Lower leg skin (tissue), 3 donors: ENCODE results near the gene TIMM10.

Experiments used
- POLR2A ChIP-seq, 2 donors: fragments of 450-650 bp; IDR thresholded peaks; one replicate each; pipeline ENCODE4 v1.6.1; 2016 to 2017; ENCODE audit warnings: antibody characterized with exemption in 2 of 2, mild to moderate bottlenecking in 1 of 2, moderate library complexity in 1 of 2
- TF ChIP-seq, protein P1 (sequence below), 3 donors: fragments of 450-650 bp; IDR thresholded peaks; one replicate each; pipeline ENCODE4 v1.5.1; 2016; ENCODE audit warnings: antibody characterized with exemption in 3 of 3, mild to moderate bottlenecking in 3 of 3, moderate library complexity in 2 of 3

DNA sequence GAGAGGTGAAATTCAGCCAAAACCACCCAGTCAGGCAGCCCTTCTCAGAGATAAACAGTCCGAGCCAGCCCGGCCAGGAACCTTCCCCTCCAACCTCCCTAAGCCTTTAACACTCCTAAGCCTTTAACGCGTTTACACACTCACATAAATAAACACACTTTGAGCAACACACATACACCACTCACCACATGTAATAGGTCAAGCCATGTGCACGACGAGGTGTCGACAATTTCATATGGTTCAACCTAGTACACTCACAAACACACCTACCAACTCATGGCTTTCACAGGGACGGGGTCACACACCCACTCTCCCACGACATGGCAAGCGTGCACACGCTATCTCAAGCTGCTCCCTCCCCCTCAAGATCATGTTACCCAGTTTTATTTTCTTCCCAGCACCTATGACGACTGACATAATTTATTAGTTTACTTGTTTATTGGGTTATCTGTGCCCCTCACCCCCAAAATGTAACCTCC lies 30.5 kb downstream of the TIMM10 start:
- no peak for TF ChIP-seq POLR2A (IDR thresholded peaks at IDR 0.05)
- TF ChIP-seq, protein P1, sequence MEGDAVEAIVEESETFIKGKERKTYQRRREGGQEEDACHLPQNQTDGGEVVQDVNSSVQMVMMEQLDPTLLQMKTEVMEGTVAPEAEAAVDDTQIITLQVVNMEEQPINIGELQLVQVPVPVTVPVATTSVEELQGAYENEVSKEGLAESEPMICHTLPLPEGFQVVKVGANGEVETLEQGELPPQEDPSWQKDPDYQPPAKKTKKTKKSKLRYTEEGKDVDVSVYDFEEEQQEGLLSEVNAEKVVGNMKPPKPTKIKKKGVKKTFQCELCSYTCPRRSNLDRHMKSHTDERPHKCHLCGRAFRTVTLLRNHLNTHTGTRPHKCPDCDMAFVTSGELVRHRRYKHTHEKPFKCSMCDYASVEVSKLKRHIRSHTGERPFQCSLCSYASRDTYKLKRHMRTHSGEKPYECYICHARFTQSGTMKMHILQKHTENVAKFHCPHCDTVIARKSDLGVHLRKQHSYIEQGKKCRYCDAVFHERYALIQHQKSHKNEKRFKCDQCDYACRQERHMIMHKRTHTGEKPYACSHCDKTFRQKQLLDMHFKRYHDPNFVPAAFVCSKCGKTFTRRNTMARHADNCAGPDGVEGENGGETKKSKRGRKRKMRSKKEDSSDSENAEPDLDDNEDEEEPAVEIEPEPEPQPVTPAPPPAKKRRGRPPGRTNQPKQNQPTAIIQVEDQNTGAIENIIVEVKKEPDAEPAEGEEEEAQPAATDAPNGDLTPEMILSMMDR (IDR thresholded peaks at IDR 0.05) = no peak
